ENCODE data around the gene CAMK1D.
"Not testable (repeated sequence)": the region's sequence is repeated elsewhere in the genome, so short reads cannot be mapped to it uniquely, and the experiment has no call there.

GRCh38 chr10:12301036-12301435 lies 48.3 kb upstream of the CAMK1D start:
- not testable (repeated sequence) for TF ChIP-seq POLR2AphosphoS5 (IDR thresholded peaks at IDR 0.05; ENCODE audit: insufficient read depth in 1 of 2, low read depth in 1 of 2); CTCF (IDR thresholded peaks at IDR 0.05)
